NK-92 (cell line): ENCODE data around the gene EEF2.
"Not testable (repeated sequence)": the region's sequence is repeated elsewhere in the genome, so short reads cannot be mapped to it uniquely, and the experiment has no call there.

Experiments
- DNase-seq: peaks from one replicate; lab custom pipeline; 2025; ENCODE audit not compliant: unreplicated experiment; lab: John Stamatoyannopoulos, UW

The EEF2 gene

GRCh38 chr19:3949997-3950859 lies 35.0 kb downstream of the EEF2 start:
- no peak for DNase-seq

- no peak for DNase-seq
Measured at GRCh38 chr19:3949294-3949693, 36.0 kb downstream of the EEF2 start.

- not testable (repeated sequence) for DNase-seq
Measured at GRCh38 chr19:3947316-3947933, 37.8 kb downstream of the EEF2 start.

- DNase-seq: no peak
Measured at GRCh38 chr19:3945838-3946237, 39.4 kb downstream of the EEF2 start.

GRCh38 chr19:3944018-3944721 lies 41.1 kb downstream of the EEF2 start:
- no peak for DNase-seq

GRCh38 chr19:3942790-3943409 lies 42.4 kb downstream of the EEF2 start:
- no peak for DNase-seq

- DNase-seq: not testable (repeated sequence)
Measured at GRCh38 chr19:3938300-3938950, 46.8 kb downstream of the EEF2 start.

- no peak for DNase-seq
Measured at GRCh38 chr19:3936506-3937442, 48.5 kb downstream of the EEF2 start.

- no peak for DNase-seq
Measured at GRCh38 chr19:3932931-3933810, 52.1 kb downstream of the EEF2 start, which contains the start of gene NMRK2. Gene NMRK2, plus strand, starts transcription at chr19:3933069. Its CDS starts 603 bp downstream, at chr19:3933672.

GRCh38 chr19:3931041-3931440 lies 54.2 kb downstream of the EEF2 start:
- DNase-seq: no peak
